ENCODE data around the gene FAM133A. TPM values are rescaled to one million over a fixed set of nuclear protein-coding genes. Genes with fewer than 3 reads are reported as not detected.

Gene FAM133A
- total and polyA plus RNA-seq, 2 of the 13 experiments (the other 11 are each of a cell fraction or from before 2014, with no cell fraction given): not detected

GRCh38 chrX:93760163-93760562, 86.2 kb downstream of the FAM133A start:
- WGBS (ENCODE audit: low lambda C conversion rate): 0% methylated on average over 4 of the region's 5 CpGs
- Histone ChIP-seq H3K4me3 (replicated peaks in 1 of 3; ENCODE audit: insufficient read depth in 1 of 3, low read depth in 2 of 3, low read length in 3 of 3) (no peak overlapping the region), H3K36me3 (replicated peaks in 1 of 2; ENCODE audit: control insufficient read depth in 1 of 2, insufficient read depth in 2 of 2, low read length in 2 of 2) (no peaks in the 10 kb centered on the region), H3K4me1 (ENCODE audit: insufficient read depth, low read length) (no peaks in the 10 kb centered on the region), H3K27me3 (ENCODE audit: control insufficient read depth in 1 of 2, insufficient read depth in 2 of 2, low read length in 2 of 2) (no peaks in the 10 kb centered on the region), H3K27ac (ENCODE audit: extremely low read length, insufficient read depth, low read length) (no peak overlapping the region), H3K9me3 (ENCODE audit: low read length) (no peaks in the 10 kb centered on the region), H4K20me1 (ENCODE audit: insufficient read depth, low read length) (no peaks in the 10 kb centered on the region), H3K4me2 (ENCODE audit: low read depth, low read length) (no peak overlapping the region), H2AFZ (ENCODE audit: low read length) (no peak overlapping the region), H3K9ac (ENCODE audit: insufficient read depth, low read depth, low read length) (no peak overlapping the region), H3K79me2 (ENCODE audit: insufficient read depth, low read length) (no peaks in the 10 kb centered on the region)
- ATAC-seq (no peak), DNase-seq (ENCODE audit: low spot score) (no peak), FAIRE-seq (no peak)
- in situ Hi-C loops (cut with HindIII; ENCODE audit: extremely low pct_ligation_motif_present, low pct_unique_long_range_greater_than_20kb): no loop called here
- ChIA-PET POLR2A (no interaction called here), CTCF (ENCODE audit: low intra/inter-chr PET ratio, low total read pairs) (no interaction called here)
- intact Hi-C loops (cut with micrococcal nuclease; ENCODE audit: unreplicated experiment): no loop called here
- BruUV-seq (replicated peaks): no TSS peak
- TF ChIP-seq GATA4 (IDR thresholded peaks at IDR 0.05; ENCODE audit: borderline replicate concordance, low read depth) (no peak), ZNF749 (CRISPR knock-in tag; IDR thresholded peaks at IDR 0.05; ENCODE audit: borderline replicate concordance) (no peak), KAT8 (CRISPR knock-in tag; IDR thresholded peaks at IDR 0.05) (no peak), THAP7 (CRISPR knock-in tag; IDR thresholded peaks at IDR 0.05) (no peak), KLF12 (CRISPR knock-in tag; IDR thresholded peaks at IDR 0.05; ENCODE audit: borderline replicate concordance) (no peak), ZNF83 (CRISPR knock-in tag; IDR thresholded peaks at IDR 0.05; ENCODE audit: borderline replicate concordance) (no peak), CREBL2 (CRISPR knock-in tag; IDR thresholded peaks at IDR 0.05; ENCODE audit: borderline replicate concordance) (no peak), PRDM10 (CRISPR knock-in tag; IDR thresholded peaks at IDR 0.05; ENCODE audit: low read depth) (no peak), DNMT3B (CRISPR knock-in tag; conservative IDR thresholded peaks at IDR 0.05) (no peak), DMAP1 (CRISPR knock-in tag; IDR thresholded peaks at IDR 0.05) (no peak), THRA (CRISPR knock-in tag; IDR thresholded peaks at IDR 0.05; ENCODE audit: borderline replicate concordance) (no peak), DMTF1 (CRISPR knock-in tag; IDR thresholded peaks at IDR 0.05) (no peak), ZNF780A (CRISPR knock-in tag; IDR thresholded peaks at IDR 0.05) (no peak)
